Fibroblast of lung (primary cell): Measurements from ENCODE around the gene GRID1.

Experiments
- EZH2 ChIP-seq: IDR thresholded peaks from 2 replicates; pipeline ENCODE4 v1.5.1; 2012; ENCODE audit warnings: low read length, control low read depth, mild to moderate bottlenecking; ENCODE audit errors: missing control alignments
- TF ChIP-seq, protein P1 (sequence below), 2 donors: IDR thresholded peaks in 1 of 2; conservative IDR thresholded peaks in 1 of 2; 1 replicate in 1 of 2; 2 replicates in 1 of 2; pipeline ENCODE4 v1.5.1; 2011 to 2012; ENCODE audit warnings: low read length in 2 of 2, control low read depth in 1 of 2, inconsistent platforms in 1 of 2, low read depth in 1 of 2, mild to moderate bottlenecking in 1 of 2

DNA sequence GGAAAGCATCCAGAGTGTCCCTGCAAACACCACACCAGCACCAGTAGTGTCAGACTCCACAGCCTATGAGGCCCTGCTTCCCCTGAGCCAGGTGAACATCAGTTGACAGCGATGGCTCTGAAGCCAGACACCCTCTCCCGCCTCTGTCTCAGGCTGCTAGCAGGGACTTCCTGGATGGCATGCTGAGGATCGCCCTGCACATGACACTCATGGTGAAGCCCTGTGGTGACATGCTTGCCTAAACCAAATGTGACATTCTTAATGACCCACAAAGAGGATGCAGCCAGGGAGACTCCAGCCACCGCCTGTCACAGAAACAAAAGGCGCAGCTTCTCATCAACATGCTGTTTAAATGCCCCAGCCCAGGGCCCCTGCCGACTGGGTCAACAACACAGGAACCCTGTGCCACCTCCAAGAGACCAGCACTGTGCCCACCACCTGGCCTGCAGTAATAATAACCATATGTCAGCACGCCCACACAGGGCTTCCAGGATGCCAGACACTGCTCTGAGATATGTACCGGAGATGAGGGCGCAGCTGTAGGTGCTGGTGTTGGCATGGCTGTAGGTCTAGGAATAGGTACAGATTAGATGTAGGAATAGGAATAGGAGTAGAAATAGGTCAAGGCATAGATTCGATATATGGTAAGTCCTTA is 81.3 kb downstream of the GRID1 start:
- TF ChIP-seq, protein P1, sequence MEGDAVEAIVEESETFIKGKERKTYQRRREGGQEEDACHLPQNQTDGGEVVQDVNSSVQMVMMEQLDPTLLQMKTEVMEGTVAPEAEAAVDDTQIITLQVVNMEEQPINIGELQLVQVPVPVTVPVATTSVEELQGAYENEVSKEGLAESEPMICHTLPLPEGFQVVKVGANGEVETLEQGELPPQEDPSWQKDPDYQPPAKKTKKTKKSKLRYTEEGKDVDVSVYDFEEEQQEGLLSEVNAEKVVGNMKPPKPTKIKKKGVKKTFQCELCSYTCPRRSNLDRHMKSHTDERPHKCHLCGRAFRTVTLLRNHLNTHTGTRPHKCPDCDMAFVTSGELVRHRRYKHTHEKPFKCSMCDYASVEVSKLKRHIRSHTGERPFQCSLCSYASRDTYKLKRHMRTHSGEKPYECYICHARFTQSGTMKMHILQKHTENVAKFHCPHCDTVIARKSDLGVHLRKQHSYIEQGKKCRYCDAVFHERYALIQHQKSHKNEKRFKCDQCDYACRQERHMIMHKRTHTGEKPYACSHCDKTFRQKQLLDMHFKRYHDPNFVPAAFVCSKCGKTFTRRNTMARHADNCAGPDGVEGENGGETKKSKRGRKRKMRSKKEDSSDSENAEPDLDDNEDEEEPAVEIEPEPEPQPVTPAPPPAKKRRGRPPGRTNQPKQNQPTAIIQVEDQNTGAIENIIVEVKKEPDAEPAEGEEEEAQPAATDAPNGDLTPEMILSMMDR (conservative IDR thresholded peaks at IDR 0.05 in 1 of 2, IDR thresholded peaks at IDR 0.05 in 1 of 2; ENCODE audit: low read depth in 1 of 2, low read length in 2 of 2), result no peak
- no peak for TF ChIP-seq EZH2
